Sigmoid colon (tissue), 4 donors: ENCODE data around the gene FKBP6.

Source experiments
- EP300 ChIP-seq, 4 donors: sonication (generic); formaldehyde crosslinking; IDR thresholded peaks; one replicate each; pipeline ENCODE4 v1.6.1; 2017; ENCODE audit warnings: antibody characterized with exemption in 4 of 4
- POLR2A ChIP-seq, 2 donors: fragments of 450-650 bp; IDR thresholded peaks; one replicate each; pipeline ENCODE4 v1.6.1; 2016; ENCODE audit warnings: antibody characterized with exemption in 2 of 2, mild to moderate bottlenecking in 2 of 2, moderate library complexity in 2 of 2
- POLR2AphosphoS5 ChIP-seq, 4 donors: sonication (generic); formaldehyde crosslinking; IDR thresholded peaks; one replicate each; pipeline ENCODE4 v1.6.1; 2017; ENCODE audit warnings: antibody characterized with exemption in 4 of 4
- TF ChIP-seq, protein P1 (sequence below), 4 experiments: fragments of 450-650 bp in 3 of 4; fragments of 200-600 bp in 1 of 4; IDR thresholded peaks; one replicate each; pipeline ENCODE4 v1.5.1; 2016 to 2019; ENCODE audit warnings: antibody characterized with exemption in 4 of 4, mild to moderate bottlenecking in 3 of 4, moderate library complexity in 2 of 4

DNA sequence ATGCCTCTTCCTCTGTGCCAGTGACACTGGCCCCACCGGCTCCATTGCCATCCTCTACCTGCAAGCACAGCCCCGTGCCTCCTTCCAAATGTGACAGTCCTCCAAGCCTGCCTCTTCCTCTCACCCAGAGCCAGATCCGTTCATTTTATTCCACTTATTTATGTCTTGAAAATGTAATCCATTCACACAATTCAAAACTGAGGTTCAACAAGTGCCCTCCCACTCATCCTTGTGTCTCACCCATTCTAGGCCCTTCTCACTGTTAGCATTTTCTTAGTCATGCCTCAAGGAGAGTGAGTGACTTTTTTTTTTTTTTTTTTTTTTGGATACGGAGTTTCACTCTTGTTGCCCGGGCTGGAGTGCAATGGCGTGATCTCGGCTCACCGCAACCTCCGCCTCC is 41.7 kb downstream of the FKBP6 start:
- TF ChIP-seq, protein P1, sequence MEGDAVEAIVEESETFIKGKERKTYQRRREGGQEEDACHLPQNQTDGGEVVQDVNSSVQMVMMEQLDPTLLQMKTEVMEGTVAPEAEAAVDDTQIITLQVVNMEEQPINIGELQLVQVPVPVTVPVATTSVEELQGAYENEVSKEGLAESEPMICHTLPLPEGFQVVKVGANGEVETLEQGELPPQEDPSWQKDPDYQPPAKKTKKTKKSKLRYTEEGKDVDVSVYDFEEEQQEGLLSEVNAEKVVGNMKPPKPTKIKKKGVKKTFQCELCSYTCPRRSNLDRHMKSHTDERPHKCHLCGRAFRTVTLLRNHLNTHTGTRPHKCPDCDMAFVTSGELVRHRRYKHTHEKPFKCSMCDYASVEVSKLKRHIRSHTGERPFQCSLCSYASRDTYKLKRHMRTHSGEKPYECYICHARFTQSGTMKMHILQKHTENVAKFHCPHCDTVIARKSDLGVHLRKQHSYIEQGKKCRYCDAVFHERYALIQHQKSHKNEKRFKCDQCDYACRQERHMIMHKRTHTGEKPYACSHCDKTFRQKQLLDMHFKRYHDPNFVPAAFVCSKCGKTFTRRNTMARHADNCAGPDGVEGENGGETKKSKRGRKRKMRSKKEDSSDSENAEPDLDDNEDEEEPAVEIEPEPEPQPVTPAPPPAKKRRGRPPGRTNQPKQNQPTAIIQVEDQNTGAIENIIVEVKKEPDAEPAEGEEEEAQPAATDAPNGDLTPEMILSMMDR (IDR thresholded peaks at IDR 0.05), result no peak
- TF ChIP-seq POLR2A (IDR thresholded peaks at IDR 0.05) (no peak), POLR2AphosphoS5 (IDR thresholded peaks at IDR 0.05) (no peak), EP300 (IDR thresholded peaks at IDR 0.05) (no peak)
